HCT116 (cell line): ENCODE data around the gene CA6. TPM values are rescaled to one million over a fixed set of nuclear protein-coding genes. Genes with fewer than 3 reads are reported as not detected.

Experiments
- ATAC-seq: fragments of 200-7000 bp; cut with Tn5 transposase; 2 replicates; pipeline ENCODE4 v1.9.1; 2020; ENCODE audit warnings: mild to moderate bottlenecking, moderate library complexity
- BruUV-seq: library from RNA; stranded (reverse); fragments of 400-500 nt; replicated peaks from 2 replicates; lab custom pipeline; 2021; lab: Mats Ljungman, UMichigan
- CTCF ChIA-PET: fragments of 300-600 bp; sonication (Branson Sonifier 250); formaldehyde crosslinking; loops from one replicate; lab custom pipeline; 2021; ENCODE audit warnings: antibody characterized with exemption; lab: Charles Lee
- POLR2A ChIA-PET: fragments of 300-600, 350-600 bp; sonication (Branson Sonifier 250); formaldehyde crosslinking; loops from one replicate; lab custom pipeline; 2021; ENCODE audit warnings: antibody characterized with exemption; lab: Charles Lee
- RAD21 ChIA-PET, 2 experiments: fragments of 300-600 bp; sonication (Branson Sonifier 250); formaldehyde crosslinking; loops; one replicate each; lab custom pipeline; 2023; ENCODE audit warnings: low total read pairs in 2 of 2; ENCODE audit not compliant: uncharacterized antibody in 2 of 2, unreplicated experiment in 2 of 2, low non-redundant PET in 1 of 2; lab: Charles Lee
- DNase-seq: peaks from one replicate; pipeline ENCODE4 v3.0.0-alpha.2; 2010; ENCODE audit warnings: low read depth, low spot score
- H2AFZ ChIP-seq: fragments of 200-600 bp; shearing (Covaris generic), sonication (generic); 2 replicates; pipeline ENCODE4 v1.6.1; 2017; ENCODE audit warnings: low read depth, mixed run types, mixed read lengths, antibody characterized with exemption, low read length; ENCODE audit not compliant: poor library complexity, severe bottlenecking
- H3K27ac ChIP-seq: 2 replicates; pipeline ENCODE4 v1.5.1; 2012; ENCODE audit warnings: low read depth, low read length
- H3K27me3 ChIP-seq: fragments of 200-600 bp; sonication (generic); 2 replicates; pipeline ENCODE4 v1.6.1; 2016; ENCODE audit warnings: mixed run types, low read length, mixed read lengths; ENCODE audit not compliant: insufficient read depth
- H3K36me3 ChIP-seq, 2 experiments: fragments of 200-500 bp in 1 of 2; fragments of 200-600 bp in 1 of 2; sonication (Bioruptor generic) in 1 of 2; sonication (generic) in 1 of 2; 2 replicates each; pipeline versions ENCODE4 v1.5.1 to v1.6.1; 2014 to 2016; ENCODE audit warnings: low read length in 2 of 2, inconsistent platforms in 1 of 2, mixed read lengths in 1 of 2, mixed run types in 1 of 2; ENCODE audit not compliant: insufficient read depth in 2 of 2, control insufficient read depth in 1 of 2
- H3K4me1 ChIP-seq, 2 experiments: fragments of 200-600 bp in 1 of 2; sonication (generic) in 1 of 2; 2 replicates each; pipeline versions ENCODE4 v1.5.1 to v1.6.1; 2012 to 2017; ENCODE audit warnings: low read length in 2 of 2, inconsistent platforms in 1 of 2, mild to moderate bottlenecking in 1 of 2, mixed read lengths in 1 of 2, mixed run types in 1 of 2, moderate library complexity in 1 of 2; ENCODE audit not compliant: insufficient read depth in 2 of 2, control insufficient read depth in 1 of 2
- H3K4me2 ChIP-seq: fragments of 200-600 bp; sonication (generic); 2 replicates; pipeline ENCODE4 v1.6.1; 2017; ENCODE audit warnings: mixed run types, low read length, mixed read lengths
- H3K4me3 ChIP-seq, 2 experiments: fragments of 200-600 bp in 1 of 2; sonication (generic) in 1 of 2; replicated peaks in 1 of 2; 2 replicates each; pipeline ENCODE4 v1.5.1; 2011 to 2016; ENCODE audit warnings: low read length in 2 of 2, control low read depth in 1 of 2, low read depth in 1 of 2, mild to moderate bottlenecking in 1 of 2, mixed read lengths in 1 of 2, mixed run types in 1 of 2
- H3K79me2 ChIP-seq: fragments of 200-600 bp; sonication (generic); 2 replicates; pipeline ENCODE4 v1.6.1; 2017; ENCODE audit warnings: mild to moderate bottlenecking, mixed run types, low read length, moderate library complexity, mixed read lengths; ENCODE audit not compliant: insufficient read depth
- H3K9ac ChIP-seq: fragments of 200-600 bp; sonication (generic); 2 replicates; pipeline ENCODE4 v1.6.1; 2016; ENCODE audit warnings: low read length, mixed read lengths
- H3K9me2 ChIP-seq: fragments of 200-600 bp; sonication (generic), shearing (Covaris generic); 2 replicates; pipeline ENCODE4 v1.6.1; 2017; ENCODE audit warnings: mixed run types, mild to moderate bottlenecking, moderate library complexity; ENCODE audit not compliant: insufficient read depth
- H3K9me3 ChIP-seq, 2 experiments: fragments of 200-500 bp in 1 of 2; fragments of 200-600 bp in 1 of 2; sonication (Bioruptor generic) in 1 of 2; sonication (generic) in 1 of 2; 2 replicates each; pipeline ENCODE4 v1.6.1; 2014 to 2017; ENCODE audit warnings: low read length in 2 of 2, mixed read lengths in 2 of 2, inconsistent platforms in 1 of 2, low read depth in 1 of 2, mild to moderate bottlenecking in 1 of 2, mixed run types in 1 of 2, moderate library complexity in 1 of 2; ENCODE audit not compliant: control insufficient read depth in 1 of 2, insufficient read depth in 1 of 2
- H4K20me1 ChIP-seq: fragments of 200-600 bp; sonication (generic), shearing (Covaris generic); 2 replicates; pipeline ENCODE4 v1.6.1; 2017; ENCODE audit warnings: mixed run types, mild to moderate bottlenecking, moderate library complexity; ENCODE audit not compliant: insufficient read depth
- CBX3 ChIP-seq: IDR thresholded peaks from 2 replicates; pipeline ENCODE4 v1.6.1; 2012; ENCODE audit warnings: low read depth
- POLR2AphosphoS5 ChIP-seq: IDR thresholded peaks from 2 replicates; pipeline ENCODE4 v1.6.1; 2011; ENCODE audit warnings: mild to moderate bottlenecking, low read depth, low read length, moderate library complexity
- RAD21 ChIP-seq: IDR thresholded peaks from 2 replicates; pipeline ENCODE4 v1.6.1; 2012; ENCODE audit warnings: low read depth, mild to moderate bottlenecking
- TCF7L2 ChIP-seq: IDR thresholded peaks from 2 replicates; pipeline ENCODE4 v1.7.0; 2011; ENCODE audit warnings: borderline replicate concordance, inconsistent platforms; ENCODE audit not compliant: insufficient read depth, insufficient read length; ENCODE audit errors: extremely low read depth
- YY1 ChIP-seq: IDR thresholded peaks from 2 replicates; pipeline ENCODE4 v1.6.1; 2011; ENCODE audit warnings: low read length, low read depth, moderate library complexity, mild to moderate bottlenecking; ENCODE audit not compliant: insufficient replicate concordance; ENCODE audit errors: extremely low read depth
- intact Hi-C: fragments of 100-400 bp; cut with micrococcal nuclease; formaldehyde crosslinking; loops from 2 replicates; pipeline ENCODE4 v1.10.0; 2022
- total RNA-seq: library from RNA; stranded (reverse); gene quantifications from one replicate; pipeline ENCODE4 v1.2.1, GENCODE V29; 2021; ENCODE audit not compliant: unreplicated experiment
- TF ChIP-seq, protein P1 (sequence below), 3 experiments: fragments of 200-600 bp in 1 of 3; sonication (generic) in 1 of 3; IDR thresholded peaks in 2 of 3; conservative IDR thresholded peaks in 1 of 3; 2 replicates each; pipeline ENCODE4 v1.5.1; 2012 to 2017; ENCODE audit warnings: low read depth in 2 of 3, low read length in 2 of 3, antibody characterized with exemption in 1 of 3, borderline replicate concordance in 1 of 3, control low read depth in 1 of 3, mild to moderate bottlenecking in 1 of 3, mixed read lengths in 1 of 3, mixed run types in 1 of 3, moderate library complexity in 1 of 3; ENCODE audit not compliant: insufficient read depth in 1 of 3

CA6 gene
- total RNA-seq, 1 experiment from 2014 or later: not detected

- H3K4me1 ChIP-seq: peaks cover 0 to 13% of the 10 kb centered on the region in 2 experiments; a peak in 2 of 4 replicates
- peak overlapping the region; percentile 51 for H2AFZ ChIP-seq
- no peak overlapping the region for H3K9ac ChIP-seq
- CTCF ChIA-PET: interaction anchor here (0.6 to 2.0 kb wide), 18 partner anchors 10 to 139 kb away, joined by 3 to 19 read pairs (median 4); no protein-coding TSS in a partner anchor
- no peak overlapping the region for H3K4me3 ChIP-seq
- RAD21 ChIA-PET: interaction anchor here (0.6 to 1.8 kb wide), 2 partner anchors 35 to 42 kb away, joined by 3 to 7 read pairs; no protein-coding TSS in a partner anchor
- ATAC-seq: peak; percentile 98
- DNase-seq: peak; percentile 68
- no peak overlapping the region for H3K27ac ChIP-seq
- H3K9me3 ChIP-seq: no peaks in the 10 kb centered on the region
- no peaks in the 10 kb centered on the region for H3K36me3 ChIP-seq
- intact Hi-C loops: no loop called here
- H3K79me2 ChIP-seq: no peaks in the 10 kb centered on the region
- TF ChIP-seq TCF7L2: peak; percentile 35
- TF ChIP-seq, protein P1, sequence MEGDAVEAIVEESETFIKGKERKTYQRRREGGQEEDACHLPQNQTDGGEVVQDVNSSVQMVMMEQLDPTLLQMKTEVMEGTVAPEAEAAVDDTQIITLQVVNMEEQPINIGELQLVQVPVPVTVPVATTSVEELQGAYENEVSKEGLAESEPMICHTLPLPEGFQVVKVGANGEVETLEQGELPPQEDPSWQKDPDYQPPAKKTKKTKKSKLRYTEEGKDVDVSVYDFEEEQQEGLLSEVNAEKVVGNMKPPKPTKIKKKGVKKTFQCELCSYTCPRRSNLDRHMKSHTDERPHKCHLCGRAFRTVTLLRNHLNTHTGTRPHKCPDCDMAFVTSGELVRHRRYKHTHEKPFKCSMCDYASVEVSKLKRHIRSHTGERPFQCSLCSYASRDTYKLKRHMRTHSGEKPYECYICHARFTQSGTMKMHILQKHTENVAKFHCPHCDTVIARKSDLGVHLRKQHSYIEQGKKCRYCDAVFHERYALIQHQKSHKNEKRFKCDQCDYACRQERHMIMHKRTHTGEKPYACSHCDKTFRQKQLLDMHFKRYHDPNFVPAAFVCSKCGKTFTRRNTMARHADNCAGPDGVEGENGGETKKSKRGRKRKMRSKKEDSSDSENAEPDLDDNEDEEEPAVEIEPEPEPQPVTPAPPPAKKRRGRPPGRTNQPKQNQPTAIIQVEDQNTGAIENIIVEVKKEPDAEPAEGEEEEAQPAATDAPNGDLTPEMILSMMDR (IDR thresholded peaks at IDR 0.05 in 2 of 3, conservative IDR thresholded peaks at IDR 0.05 in 1 of 3; ENCODE audit: borderline replicate concordance in 1 of 3, insufficient read depth in 1 of 3, low read depth in 2 of 3, low read length in 2 of 3): peak; percentile 52 to 81 (median 71)
- peak; percentile 31 for TF ChIP-seq YY1
- peak; percentile 52 for TF ChIP-seq RAD21
- no peak for TF ChIP-seq POLR2AphosphoS5
- peak; percentile 39; the same call in 1 of the 2 replicates for TF ChIP-seq CBX3
- H3K9me2 ChIP-seq: no peaks in the 10 kb centered on the region
- no peaks in the 10 kb centered on the region for H4K20me1 ChIP-seq
- BruUV-seq: no TSS peak
- H3K27me3 ChIP-seq: no peaks in the 10 kb centered on the region
- H3K4me2 ChIP-seq: peak overlapping the region; percentile 35
- POLR2A ChIA-PET: interaction anchor here (0.8 to 1.9 kb wide), 4 partner anchors 20 to 85 kb away, joined by 3 to 4 read pairs (median 4); partner anchors contain the start of gene ENO1
Measured at GRCh38 chr1:8962812-8963530, 17.3 kb downstream of the CA6 start.
